GM18907 (cell line): ENCODE data around the gene ADAR.
A peak's percentile ranks its signal among the peaks of the same experiment; 100 is the strongest.
"Not testable (repeated sequence)": the region's sequence is repeated elsewhere in the genome, so short reads cannot be mapped to it uniquely, and the experiment has no call there.

ENCODE experiments used
- ATAC-seq: cut with Tn5 transposase; IDR thresholded peaks from one replicate; pipeline ENCODE4 v1.9.1; 2021; ENCODE audit warnings: mild to moderate bottlenecking, moderate library complexity; ENCODE audit not compliant: unreplicated experiment

Gene ADAR, protein sequence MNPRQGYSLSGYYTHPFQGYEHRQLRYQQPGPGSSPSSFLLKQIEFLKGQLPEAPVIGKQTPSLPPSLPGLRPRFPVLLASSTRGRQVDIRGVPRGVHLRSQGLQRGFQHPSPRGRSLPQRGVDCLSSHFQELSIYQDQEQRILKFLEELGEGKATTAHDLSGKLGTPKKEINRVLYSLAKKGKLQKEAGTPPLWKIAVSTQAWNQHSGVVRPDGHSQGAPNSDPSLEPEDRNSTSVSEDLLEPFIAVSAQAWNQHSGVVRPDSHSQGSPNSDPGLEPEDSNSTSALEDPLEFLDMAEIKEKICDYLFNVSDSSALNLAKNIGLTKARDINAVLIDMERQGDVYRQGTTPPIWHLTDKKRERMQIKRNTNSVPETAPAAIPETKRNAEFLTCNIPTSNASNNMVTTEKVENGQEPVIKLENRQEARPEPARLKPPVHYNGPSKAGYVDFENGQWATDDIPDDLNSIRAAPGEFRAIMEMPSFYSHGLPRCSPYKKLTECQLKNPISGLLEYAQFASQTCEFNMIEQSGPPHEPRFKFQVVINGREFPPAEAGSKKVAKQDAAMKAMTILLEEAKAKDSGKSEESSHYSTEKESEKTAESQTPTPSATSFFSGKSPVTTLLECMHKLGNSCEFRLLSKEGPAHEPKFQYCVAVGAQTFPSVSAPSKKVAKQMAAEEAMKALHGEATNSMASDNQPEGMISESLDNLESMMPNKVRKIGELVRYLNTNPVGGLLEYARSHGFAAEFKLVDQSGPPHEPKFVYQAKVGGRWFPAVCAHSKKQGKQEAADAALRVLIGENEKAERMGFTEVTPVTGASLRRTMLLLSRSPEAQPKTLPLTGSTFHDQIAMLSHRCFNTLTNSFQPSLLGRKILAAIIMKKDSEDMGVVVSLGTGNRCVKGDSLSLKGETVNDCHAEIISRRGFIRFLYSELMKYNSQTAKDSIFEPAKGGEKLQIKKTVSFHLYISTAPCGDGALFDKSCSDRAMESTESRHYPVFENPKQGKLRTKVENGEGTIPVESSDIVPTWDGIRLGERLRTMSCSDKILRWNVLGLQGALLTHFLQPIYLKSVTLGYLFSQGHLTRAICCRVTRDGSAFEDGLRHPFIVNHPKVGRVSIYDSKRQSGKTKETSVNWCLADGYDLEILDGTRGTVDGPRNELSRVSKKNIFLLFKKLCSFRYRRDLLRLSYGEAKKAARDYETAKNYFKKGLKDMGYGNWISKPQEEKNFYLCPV

DNA sequence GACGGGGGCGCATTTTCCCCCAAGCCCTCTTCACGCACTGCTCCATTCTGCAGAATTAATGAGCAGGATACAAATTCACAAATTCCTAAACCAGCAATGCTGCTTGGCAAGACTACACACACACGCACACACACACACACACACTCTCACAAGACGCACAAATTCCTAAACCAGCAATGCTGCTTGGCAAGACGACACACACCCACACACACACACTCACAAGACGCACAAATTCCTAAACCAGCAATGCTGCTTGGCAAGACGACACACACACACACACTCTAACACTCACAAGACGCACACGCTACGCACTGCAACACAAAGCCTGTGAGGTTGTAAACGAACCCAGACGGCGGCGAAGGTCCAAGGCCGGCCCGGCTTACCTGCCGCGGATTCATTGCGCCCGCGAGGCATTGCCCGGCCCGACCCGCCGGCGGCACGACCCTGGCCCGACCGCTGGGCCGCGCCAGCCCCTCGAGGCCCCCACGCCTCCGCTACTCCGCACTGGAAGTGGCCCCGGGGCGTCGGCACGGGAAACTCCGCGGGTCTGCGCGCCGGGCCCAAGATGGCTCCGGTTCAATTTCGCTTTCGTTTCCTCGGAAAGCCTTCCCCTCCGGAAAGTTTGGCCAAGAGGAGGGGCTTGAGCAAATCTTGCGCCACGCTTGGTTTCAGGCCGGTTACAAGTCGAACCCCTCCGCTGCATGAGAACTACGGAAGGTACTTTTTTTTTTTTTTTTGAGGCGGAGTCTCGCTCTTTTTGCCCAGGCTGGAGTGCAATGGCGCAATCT, at the start of gene ADAR:
Gene ADAR (minus strand): TSS at position 578 of the 788 bp plus-strand sequence. CDS start 180 bp downstream, at position 398.
- peak; percentile 70 for ATAC-seq

DNA sequence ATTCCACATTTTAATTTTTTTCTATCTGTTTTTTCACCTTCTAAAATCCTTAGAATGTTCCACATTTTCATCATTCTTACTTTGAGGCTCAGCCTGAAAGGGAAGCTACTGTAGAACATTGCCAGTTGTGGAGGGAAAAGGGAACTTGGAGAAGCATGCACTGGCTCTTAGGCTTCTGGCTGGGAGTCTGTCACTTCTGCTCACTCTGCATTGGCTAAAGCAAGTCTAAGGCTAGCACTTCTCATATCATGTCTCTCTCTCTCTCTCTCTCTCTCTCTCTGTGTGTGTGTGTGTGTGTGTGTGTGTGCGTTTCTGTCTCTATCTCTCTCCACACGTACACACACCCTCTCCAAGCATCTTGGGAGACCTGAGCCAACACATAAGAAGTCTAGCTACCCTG, 49.6 kb upstream of the ADAR start:
- no peak for ATAC-seq

DNA sequence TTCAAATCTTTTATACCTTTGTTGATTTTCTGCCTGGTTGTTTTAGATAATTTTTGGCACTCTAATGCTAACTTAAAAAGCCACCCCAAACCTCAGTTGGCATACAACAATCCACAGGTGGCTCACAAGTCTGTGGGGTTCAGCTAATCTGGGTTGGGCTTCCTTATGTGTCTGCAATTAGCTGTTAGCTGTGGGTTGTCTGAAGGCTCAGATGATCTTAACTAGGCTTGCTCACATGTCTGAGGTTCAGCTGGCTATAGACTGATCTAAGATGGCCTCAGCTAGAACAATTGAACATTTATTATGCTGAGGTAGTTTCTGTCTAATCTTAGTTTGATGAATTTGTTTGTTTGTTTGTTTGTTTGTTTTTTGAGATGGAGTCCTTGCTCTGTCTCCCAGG, 44.9 kb upstream of the ADAR start:
- no peak for ATAC-seq

DNA sequence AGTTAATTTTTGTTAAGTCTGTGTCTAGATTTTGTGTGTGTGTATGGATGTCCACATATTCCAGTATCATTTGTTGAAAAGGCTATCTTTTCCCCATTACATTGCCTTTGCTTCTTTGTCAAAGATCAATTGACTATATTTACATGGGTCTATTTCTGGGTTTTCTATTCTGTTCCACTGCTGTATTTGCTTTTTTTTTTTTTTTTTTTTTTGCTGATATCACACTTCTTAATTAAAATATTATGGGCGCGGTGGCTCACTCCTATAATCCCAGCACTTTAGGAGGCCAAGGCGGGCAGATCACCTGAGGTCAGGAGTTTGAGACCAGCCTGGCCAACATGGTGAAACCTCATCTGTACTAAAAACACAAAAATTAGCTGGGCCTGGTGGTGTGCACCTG, 36.7 kb upstream of the ADAR start:
- not testable (repeated sequence) for ATAC-seq

DNA sequence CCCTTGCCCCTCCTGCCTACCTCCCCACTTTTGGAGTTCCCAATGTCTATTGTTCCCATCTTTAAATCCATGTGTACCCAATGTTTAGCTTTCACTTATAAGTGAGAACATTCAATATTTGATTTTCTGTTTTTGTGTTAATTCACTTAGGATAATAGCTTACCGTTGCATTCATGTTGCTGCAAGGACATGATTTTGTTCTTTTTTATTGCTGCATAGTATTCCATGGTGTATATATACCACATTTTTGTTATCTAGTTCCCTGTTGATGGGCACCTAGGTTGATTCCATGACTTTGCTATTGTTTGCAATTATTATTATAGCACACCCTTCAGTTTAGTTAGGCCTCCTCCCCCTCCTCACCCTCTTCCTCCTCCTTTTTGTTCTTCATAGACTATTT, 33.5 kb upstream of the ADAR start:
- ATAC-seq, result no peak

DNA sequence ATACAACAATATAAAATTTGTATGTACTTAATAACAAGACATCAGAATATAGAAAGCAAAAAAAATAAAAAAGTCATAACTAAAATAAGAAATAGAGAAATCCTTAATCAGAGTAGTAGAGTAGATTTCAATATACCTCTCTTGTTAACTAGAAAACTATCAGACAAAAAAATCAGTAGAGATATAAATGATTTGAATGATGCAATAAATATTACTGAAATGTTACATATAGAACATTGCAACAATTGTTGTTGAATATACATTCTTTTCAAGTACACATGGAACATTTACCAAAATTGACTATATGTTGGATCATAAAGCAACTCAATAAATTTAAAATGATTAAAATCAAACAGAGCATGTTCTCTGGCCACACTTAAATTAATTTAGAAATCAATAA, 31.9 kb upstream of the ADAR start:
- ATAC-seq, result no peak

DNA sequence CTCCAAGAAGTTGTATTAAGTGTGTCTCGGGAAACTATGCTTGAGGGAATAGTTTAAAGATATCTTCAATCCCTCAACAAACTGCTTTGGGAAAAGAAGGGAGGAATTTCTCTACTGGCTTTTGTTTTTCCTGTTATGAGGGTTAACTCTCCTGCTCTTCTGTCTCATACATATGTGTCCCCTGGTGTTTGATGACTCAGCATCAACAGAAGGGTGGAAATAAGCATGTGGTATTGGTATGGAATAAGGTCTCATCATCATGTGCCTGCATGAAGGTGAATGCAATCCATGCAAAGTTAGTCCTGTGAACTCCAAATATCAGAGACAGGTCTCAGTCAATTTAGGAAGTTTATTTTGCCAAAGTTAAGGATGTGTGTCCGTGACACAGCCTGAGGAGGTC, 27.2 kb upstream of the ADAR start:
- no peak for ATAC-seq

DNA sequence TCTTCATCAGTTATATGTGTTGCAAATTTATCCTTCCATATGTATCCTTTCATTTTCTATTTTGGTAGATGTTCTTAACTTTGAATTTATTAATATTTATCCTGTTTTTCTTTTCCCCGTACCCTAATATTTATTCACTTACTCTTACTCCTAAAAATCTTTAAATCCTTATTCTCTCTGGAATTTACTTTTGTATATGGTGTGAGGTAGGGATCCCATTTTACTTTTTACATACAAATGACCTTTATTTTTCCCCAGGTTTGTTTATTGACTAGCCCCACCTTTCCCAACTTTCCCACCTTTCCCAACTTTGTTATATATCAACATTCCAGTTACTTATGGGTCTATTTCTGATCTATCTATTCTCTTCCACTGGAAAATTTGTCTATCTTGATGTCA, 21.7 kb upstream of the ADAR start:
- ATAC-seq, result no peak

DNA sequence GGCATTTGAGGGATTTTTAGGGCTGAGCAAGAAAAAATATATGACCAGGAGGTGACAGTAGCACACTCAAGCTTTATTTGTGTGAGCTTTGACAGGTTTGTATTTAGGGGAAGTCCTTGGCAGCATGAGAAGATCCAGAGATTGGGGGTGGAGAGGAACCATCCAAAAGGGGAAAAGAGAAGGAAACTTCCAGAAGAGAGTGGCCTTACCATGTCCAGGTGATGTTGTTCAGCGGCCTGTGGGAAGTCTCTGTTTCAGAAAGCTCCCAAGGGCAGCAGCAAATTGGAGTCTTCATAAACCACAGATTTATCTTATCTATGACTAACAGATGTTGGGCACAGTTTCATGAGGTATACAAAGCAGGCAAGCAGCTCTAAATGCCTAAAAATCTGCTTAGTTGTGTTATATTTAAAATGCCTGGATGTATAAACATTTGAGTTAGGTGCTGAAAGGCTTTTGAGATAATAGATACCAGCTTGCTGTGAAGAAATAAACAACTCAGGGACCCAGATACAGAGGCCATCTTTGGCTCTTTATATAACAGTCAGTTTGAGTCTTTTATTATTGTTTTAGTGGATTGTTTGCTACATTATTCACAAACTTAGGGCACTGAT, 21.2 kb upstream of the ADAR start:
- no peak for ATAC-seq

DNA sequence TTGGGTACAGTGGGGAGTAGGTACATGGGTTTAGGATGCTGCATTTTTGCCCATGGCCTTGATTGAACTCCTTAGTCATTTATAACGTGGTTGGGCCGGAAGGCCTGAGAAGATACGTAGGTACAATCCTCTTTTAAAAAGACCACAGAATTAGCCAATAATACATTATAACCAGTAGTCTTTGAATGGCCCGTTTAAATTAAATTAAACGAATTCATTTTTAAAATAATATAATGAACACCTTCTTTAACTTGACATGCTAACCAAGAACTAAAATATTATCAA, 20.1 kb upstream of the ADAR start:
- ATAC-seq, result no peak

DNA sequence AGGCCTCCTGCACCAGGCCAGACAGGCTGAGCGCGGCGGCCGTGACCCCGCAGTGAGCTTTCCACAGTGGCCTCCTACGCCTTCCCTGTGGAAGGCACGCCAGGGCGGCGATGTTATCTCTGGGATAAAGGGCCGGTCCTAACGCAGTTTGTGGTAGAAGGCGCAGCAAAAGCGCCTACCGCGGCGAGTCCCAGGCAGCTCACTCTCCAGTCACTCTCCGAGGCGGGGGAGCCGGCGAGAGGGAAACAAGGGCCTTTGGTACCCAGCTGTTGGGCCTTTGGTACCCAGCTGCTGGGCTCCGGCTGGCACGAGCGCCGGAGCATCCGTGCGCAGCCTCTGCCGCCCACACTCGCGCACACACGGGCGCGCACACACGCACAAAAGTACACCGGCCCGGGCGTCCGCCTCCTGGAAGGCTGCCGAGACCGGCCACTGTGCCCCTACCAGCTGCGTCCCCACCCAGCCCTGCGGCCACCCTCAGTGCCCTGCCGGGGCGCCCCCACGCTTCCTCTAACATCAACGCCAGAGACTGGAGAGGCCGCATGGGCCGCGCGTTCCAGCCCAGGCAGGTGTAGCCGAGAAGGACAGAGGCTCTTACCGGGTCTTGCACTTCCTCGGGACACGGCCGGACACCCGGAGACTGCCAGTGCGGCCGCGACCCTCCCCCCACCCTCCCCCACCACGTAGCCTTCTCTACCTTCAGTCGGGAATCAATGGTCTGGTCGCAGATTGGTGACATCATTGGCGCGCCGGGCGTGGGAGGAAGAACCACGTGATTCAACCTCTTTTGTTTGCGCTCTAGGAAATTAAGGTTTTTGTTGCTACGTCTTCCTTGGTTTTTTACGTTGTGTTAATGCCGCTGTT, 19.5 kb upstream of the ADAR start:
- ATAC-seq, result peak; percentile 57

DNA sequence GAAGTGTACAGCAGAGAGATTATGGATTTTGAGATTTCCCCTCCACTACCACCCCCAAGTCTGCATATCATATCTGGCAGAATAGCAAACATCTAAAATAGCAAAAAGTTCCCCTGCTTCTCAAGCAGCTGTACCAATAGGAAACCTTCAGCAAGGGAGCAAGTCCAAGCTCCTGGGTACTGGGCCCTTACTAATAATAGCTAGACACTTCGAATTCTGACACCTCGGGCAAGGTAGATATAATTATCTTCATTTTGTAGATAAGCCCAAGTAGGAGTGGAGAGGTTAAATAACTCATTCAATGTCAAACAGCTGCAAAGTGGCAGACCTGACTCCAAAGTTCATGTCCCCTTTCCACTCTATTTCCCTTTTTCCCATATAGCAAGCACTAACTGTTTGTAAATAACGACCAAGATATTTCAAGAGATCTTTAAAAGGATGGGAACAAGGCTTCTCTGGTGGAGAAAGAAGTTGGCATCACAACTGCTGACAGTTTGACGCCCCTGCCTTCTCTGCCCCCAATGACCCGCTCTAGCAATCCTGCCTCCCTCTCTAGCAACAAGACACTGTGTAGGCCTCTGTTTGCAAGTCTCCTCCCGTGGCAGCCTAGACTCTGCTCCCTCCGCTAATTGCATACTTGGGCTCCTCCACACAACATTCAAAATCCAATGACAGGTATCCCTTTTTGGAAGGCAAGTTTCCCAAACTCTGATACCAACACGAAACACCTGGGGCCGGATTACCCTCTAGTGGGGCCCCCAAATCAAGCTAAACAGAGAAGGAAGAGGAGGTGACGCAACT, 18.7 kb upstream of the ADAR start:
- peak; percentile 22 for ATAC-seq

DNA sequence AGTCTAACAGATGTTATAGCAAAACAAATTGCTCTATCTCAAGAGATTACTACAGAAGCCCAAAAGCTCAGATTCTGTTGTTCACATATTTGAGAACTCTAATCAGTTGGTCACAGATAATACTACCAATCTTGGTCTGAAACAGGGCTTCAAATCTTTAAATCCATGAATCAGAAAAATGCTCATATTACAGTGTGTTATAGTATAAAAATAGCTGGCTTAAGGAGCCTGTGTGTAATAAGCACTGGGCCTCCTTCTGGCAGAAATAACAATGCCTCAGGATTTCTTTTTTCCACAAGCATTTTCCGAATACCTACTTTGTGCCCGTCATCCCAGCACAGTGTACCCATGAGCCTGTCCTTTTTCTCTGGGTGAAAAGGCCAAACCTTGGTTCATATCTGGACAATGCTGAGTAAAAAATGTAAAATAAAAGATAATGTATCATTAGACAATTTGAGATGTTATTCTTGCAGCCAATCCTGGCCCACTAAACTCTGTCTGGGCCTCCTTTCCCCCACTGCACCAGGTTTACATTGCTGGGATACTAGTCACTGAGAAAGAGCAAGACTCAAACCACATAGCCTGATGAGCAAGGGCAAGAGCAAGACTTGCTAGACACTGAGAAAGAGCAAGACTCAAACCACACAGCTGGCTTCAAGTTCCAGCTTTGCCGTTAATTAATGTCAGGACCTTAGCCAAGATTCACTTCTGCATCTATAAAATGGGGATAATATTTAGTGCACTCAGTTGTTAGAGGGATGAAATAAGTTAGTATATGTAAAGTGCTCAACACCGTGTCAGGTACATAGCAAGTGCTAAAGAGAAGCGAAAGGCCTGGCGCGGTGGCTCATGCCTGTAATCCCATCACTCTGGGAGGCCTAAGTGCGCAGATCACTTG, 17.0 kb upstream of the ADAR start:
- no peak for ATAC-seq

DNA sequence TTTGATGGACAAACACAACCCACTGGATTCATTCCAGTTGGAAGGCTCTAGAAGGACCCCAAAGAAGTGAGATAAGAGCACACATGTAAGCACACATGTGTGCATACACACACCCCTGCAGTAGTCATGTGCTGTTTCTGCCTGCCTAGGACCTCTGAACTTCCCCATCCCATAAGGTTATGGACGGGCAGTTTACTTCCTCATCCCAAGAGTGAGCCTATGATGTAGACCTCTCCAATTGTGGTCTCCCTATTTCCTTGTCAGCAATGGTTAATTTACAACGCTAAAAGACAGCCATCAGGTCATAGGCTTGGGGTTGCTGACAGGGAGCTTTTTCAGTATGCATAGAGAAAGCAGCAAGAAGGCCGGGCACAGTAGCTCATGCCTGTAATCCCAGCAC, 15.4 kb upstream of the ADAR start:
- no peak for ATAC-seq

DNA sequence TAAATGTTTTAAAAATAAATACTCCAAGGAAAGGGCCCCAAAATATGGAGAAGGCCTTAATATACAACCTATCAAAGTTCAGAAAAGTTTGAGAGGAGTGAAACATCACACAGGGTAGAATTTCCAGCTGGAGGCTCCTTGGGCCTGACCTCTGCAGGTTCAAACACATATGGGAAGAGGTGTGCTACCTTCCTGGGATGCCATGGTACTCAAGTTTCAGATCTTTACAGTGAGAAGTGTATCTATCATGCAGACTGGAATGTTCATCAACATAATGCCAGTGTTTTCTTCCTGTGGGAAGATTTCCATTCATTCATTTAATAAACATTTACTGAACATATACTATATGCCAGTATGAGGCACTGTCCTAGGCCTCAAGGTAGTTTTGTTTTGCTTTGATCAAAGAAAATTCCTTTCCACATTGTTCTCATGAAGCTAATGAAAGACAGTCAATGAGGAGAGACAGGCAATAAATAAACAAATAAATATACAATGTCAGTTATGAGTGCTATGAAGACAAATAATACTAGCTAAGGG, 14.6 kb upstream of the ADAR start:
- no peak for ATAC-seq

DNA sequence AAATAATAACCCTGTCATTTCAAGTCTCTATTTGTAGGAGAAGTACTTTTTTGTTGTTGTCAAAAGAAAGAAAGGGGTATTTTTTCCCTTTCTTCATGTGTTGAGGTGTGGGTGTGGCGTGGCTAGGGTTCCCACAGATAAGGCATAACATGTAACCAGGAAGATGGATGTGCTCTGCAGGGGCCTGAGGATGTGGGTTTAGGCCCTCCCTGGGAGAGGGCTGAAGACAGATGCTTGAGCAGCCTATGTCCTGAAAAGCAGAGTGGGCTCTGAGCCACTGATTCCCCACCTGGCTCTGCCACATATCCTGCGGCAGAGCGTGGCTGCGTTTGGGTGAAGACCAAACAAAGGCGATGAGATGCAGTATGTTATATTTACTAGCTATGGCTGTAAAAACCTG, 13.9 kb upstream of the ADAR start:
- no peak for ATAC-seq

DNA sequence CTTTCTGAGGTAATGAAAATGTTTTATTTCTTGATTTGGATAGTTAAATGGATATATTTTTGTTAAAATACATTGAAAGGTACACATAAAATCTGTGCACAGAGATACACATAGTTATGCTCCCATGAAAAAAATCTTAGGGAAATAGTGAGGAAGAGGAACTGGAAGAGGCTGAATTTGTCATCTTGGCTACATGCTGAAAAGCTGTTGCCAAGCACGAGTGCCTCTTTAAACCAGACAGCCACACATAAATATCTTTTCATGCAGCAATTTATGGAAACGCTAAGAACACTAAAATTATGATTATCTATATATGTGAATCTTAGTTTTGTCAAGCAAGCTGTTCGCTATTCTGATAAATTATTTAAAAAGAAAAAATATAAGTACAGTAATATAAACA, 12.8 kb upstream of the ADAR start:
- no peak for ATAC-seq
